Stimulated activated naive CD8-positive, alpha-beta T cell treated with anti-CD3 and anti-CD28 coated beads, Interleukin-15, amount 100 ng/mL, for 72 hours (primary cell): ENCODE results near the gene XXYLT1.

Experiments
- ATAC-seq: fragments of 150-1000 bp; cut with Tn5 transposase; 2 replicates; pipeline ENCODE4 v1.10.0; 2021; ENCODE audit warnings: mild to moderate bottlenecking, moderate library complexity
- DNase-seq, 2 donors: peaks; one replicate each; pipeline ENCODE4 v3.0.0; 2021 to 2022
- H3K27ac Mint-ChIP-seq, 2 donors: one replicate each; pipeline ENCODE4 v1.8.0; 2022; ENCODE audit warnings: mild to moderate bottlenecking in 2 of 2, mixed read lengths in 2 of 2, moderate library complexity in 2 of 2
- H3K27me3 Mint-ChIP-seq: one replicate; pipeline ENCODE4 v1.8.0; 2022; ENCODE audit warnings: mixed read lengths
- H3K4me1 Mint-ChIP-seq: one replicate; pipeline ENCODE4 v1.8.0; 2022; ENCODE audit warnings: mild to moderate bottlenecking, mixed read lengths
- H3K4me3 Mint-ChIP-seq, 2 donors: one replicate each; pipeline ENCODE4 v1.8.0; 2022; ENCODE audit warnings: mild to moderate bottlenecking in 2 of 2, mixed read lengths in 2 of 2, moderate library complexity in 1 of 2
- H3K9me3 Mint-ChIP-seq, 2 donors: one replicate each; pipeline ENCODE4 v1.8.0; 2022; ENCODE audit warnings: mixed read lengths in 2 of 2

The XXYLT1 gene

DNA sequence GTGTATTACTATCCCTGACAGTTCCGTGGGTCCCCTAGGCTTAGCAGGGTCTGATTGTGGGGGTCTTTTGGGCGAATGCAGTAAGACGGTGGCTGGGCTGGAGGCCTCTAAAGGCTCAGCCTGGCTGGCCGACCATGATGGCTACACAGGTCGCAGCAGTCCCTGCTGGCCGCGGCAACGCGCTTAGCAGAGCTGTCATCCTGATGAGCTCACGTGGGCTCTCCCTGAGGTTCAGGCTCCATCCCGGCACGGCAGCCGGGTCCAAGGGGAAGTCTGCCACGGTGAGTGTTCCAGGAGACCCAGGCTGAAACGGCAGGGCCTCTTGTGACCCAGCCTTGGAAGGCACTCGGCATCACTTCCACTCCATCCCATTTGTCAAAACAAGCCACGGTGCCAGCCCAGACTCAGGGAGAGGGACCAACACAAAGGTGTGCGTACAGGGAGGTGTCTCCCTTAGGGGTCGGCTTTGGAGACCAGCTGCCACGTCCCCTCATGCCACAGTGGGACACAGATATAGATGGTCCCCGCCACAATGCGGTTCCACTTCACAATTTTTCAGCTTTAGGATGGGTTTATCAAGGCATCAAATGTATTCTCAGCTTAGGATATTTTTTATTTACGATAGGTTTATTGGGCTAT lies 101.8 kb downstream of the XXYLT1 start:
- H3K4me1 Mint-ChIP-seq, result peaks cover 25% of the 10 kb centered on the region
- no peaks in the 10 kb centered on the region for H3K9me3 Mint-ChIP-seq
- ATAC-seq, result no peak
- DNase-seq, result no peak
- H3K27ac Mint-ChIP-seq, result no peak overlapping the region
- H3K27me3 Mint-ChIP-seq, result no peaks in the 10 kb centered on the region
- no peak overlapping the region for H3K4me3 Mint-ChIP-seq

DNA sequence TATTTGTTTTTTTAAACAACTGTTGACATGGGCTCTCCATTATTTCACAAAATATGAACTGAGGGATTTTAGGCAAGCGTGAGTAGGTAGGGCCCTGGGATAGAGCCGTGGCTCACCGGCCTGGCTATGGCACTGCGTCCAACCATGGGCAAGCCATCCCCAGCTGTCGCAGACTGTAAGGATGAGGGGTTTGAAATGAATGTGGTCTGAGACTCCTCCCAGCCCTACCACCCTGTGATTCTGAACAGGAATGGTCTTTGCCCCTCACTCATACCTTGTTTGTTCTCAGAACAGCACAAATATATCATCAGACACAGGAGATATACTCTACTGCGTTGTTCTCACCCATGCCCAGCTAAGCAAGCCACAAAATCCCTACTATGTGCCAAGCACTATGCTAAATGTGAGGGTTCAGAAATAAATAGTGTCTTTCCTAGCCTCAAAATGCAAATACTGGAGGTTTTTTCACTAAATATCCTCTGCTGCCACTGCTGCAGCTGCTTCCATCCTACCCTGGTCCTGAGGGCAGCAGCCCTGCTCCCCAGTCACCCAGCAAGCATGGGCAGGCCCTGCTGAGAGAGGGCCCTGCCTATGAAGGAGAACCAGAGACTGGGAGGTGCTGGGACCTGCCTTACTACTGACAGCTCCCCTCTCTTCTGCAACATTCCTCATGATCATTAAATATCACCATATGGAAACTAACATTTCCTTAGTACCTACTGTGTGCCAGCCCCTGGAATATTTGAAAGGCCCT lies 102.8 kb downstream of the XXYLT1 start:
- DNase-seq (no peak), ATAC-seq (no peak)
- H3K4me1 Mint-ChIP-seq, result peaks cover 35% of the 10 kb centered on the region
- no peaks in the 10 kb centered on the region for H3K9me3 Mint-ChIP-seq
- H3K4me3 Mint-ChIP-seq, result no peak overlapping the region
- H3K27me3 Mint-ChIP-seq, result no peaks in the 10 kb centered on the region
- H3K27ac Mint-ChIP-seq, result peak overlapping the region; percentile 50 to 61

DNA sequence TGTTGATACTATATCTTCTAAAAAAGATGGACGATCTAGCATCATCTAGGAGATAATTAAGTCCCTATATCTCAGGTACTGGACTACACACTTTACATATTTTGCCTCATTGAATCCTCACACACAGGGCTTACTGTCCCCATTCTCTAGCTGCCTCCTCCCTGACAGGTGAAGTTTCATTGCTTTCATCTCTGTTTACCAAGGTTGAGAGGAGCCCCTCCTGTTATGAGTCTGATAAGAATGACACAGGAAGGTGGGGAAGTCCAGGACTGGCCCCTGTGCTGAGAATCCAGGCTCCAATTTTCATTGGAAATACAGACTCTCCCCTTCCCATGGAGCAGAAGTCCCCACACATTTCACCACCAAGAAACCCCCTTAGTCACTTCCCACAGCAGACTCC lies 105.2 kb downstream of the XXYLT1 start:
- peak; percentile 68 for ATAC-seq
- peak overlapping the region; percentile 19 to 78 for H3K27ac Mint-ChIP-seq

DNA sequence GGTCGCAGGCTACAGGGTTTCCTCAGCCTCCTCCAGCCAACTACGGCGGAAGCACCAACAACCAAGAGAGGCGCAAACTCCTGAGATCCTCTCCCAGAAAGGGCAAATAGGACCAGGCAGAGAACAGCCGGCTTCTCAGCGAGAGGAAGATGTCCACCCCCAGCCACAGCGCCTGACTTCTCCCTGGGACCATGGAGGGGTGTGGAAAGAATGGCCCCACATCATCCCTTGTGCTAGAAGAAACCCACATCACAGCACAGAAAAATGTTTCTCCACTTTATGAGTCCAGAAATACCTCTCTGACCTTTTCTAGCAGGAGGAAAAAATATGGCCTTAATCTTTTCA lies 105.7 kb downstream of the XXYLT1 start:
- DNase-seq (no peak), ATAC-seq (no peak)
- Mint-ChIP-seq H3K4me3 (no peak overlapping the region), H3K27ac (peak overlapping the region in 1 of 2 donors; percentile 23), H3K4me1 (peaks cover 51% of the 10 kb centered on the region), H3K9me3 (no peaks in the 10 kb centered on the region), H3K27me3 (no peaks in the 10 kb centered on the region)

More for the DNA sequence above, 105.2 kb downstream of the XXYLT1 start:
- DNase-seq, result no peak
- Mint-ChIP-seq H3K4me1 (peaks cover 51% of the 10 kb centered on the region), H3K9me3 (no peaks in the 10 kb centered on the region), H3K27me3 (no peaks in the 10 kb centered on the region), H3K4me3 (peak overlapping the region; percentile 33 to 45)

DNA sequence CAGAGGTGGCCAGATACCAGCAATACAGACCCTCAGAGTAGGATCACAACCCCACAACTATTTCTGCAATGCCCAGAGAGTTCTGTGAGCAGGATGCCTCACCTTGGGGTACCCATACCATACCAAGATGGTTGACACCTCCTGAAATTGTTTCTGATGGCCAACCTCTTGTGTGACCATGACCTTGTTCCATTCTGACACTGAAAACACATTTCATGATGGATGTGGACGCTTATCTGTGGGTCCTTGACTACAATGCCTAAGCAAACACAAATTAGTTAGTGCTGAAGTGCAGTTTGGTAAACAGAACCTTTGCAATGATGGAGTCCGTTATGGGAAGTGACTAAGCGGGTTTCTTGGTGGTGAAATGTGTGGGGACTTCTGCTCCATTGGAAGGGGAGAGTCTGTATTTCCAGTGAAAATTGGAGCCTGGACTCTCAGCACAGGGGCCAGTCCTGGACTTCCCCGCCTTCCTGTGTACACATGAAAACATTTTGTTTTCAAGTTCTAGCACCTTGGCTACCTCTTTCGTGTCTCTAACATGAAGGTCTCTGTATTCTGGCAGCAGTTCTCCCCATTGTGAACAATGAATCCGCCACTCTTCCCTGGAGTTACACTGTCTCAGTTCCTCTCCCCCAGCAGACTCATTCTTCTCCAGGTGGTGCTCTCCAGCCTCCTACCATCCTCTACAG lies 106.2 kb downstream of the XXYLT1 start:
- ATAC-seq, result no peak
- Mint-ChIP-seq H3K27ac (peak overlapping the region in 1 of 2 donors; percentile 23), H3K27me3 (no peaks in the 10 kb centered on the region)

DNA sequence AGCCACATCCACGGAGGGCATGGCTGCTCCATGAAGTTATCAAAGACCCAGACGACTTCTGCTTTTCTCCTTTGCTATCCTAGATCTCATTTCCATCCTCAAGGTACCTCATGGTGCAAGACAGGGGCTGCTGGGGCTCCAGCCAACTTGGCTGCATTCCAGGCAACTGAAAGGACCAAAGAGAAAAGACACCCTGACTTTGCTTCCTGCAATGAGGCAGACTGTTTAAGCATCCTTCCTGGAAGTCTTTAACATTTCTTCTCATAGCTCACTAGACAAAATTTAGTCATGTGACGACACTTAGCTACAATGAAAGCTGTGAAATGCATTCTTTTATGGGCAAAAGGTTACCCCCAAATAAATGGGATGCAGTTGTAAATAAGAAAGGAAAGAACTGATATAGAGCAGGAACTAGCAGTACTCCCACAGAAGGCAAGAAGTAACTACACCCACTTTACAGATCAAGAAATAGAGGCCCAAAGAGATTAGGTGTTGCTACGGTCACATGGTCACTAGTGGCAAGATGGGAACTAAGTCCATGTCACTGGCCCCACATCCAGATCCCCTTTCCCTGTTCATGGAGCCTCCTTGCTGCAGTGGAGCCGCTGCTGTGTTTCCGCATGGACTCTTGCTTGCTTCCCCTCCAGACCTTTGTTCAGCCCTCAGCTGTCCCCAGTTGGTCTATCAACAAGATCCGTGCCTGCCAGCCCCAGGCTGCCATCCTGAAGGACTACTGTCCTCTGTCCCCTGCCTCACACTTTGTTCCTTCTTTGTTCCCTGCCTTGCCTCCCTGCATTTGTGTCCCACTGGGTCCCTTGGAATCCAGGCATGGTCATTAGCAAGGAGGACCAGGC lies 107.0 kb downstream of the XXYLT1 start:
- Mint-ChIP-seq H3K9me3 (no peaks in the 10 kb centered on the region), H3K27me3 (no peaks in the 10 kb centered on the region), H3K27ac (peak overlapping the region; percentile 55 to 68), H3K4me1 (peaks cover 57% of the 10 kb centered on the region), H3K4me3 (no peak overlapping the region)
- DNase-seq, result no peak
- ATAC-seq, result no peak

More for the DNA sequence above, 106.2 kb downstream of the XXYLT1 start:
- DNase-seq, result no peak
- H3K9me3 Mint-ChIP-seq, result no peaks in the 10 kb centered on the region
- H3K4me1 Mint-ChIP-seq, result peaks cover 56% of the 10 kb centered on the region
- no peak overlapping the region for H3K4me3 Mint-ChIP-seq

DNA sequence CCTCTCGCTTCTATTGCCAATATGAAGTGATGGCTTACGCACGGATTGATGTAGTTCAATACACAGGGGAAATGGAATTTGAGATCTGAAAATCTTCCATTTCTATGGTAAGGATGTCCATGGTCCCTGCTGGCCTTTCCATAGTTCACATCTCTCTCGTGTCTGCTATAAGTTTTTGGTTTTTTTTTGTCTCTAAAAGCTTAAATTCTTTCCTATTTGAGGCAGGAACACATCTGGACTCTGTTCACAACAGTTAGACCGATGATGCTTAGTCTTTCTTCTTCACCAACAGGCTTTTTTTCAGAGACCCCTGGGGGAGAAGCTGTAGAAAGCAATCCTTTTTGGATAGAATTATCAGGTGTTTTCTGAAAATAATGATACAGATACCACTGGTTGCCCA lies 108.1 kb downstream of the XXYLT1 start:
- no peak for ATAC-seq
- no peak for DNase-seq
- Mint-ChIP-seq H3K4me1 (peaks cover 61% of the 10 kb centered on the region), H3K4me3 (no peak overlapping the region), H3K27me3 (no peaks in the 10 kb centered on the region), H3K27ac (peak overlapping the region in 1 of 2 donors; percentile 82), H3K9me3 (no peaks in the 10 kb centered on the region)

DNA sequence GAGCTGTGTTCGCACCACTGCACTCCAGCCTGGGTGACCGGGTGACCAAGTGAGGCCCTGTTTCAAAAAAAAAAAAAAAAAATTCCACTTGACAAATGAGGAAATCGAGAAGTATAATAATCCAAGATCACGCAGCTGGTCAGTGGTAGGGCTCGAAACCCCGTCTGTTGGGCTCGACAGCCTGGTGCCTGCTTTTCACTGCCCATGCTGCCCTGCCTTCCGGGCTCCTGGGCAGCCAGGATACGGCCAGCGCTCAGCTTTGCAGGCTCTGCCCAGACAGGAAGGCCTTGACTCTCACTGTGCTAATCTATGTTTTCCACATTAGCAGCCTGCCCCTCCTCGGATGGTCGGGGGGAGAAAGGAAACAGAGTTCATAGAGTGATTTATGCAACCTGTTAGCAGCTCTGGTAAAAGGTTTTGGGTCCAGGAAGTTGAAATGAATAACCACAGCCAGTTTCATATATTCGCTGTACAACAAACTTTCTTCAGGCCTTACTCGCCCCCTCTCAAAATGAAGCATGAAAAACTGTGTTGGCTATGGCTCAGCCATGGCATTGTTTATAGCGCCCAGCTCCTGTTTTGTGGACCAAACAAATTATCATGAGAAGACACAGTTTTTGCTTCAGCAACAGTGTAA lies 108.8 kb downstream of the XXYLT1 start:
- Mint-ChIP-seq H3K9me3 (no peaks in the 10 kb centered on the region), H3K4me1 (peaks cover 67% of the 10 kb centered on the region), H3K27ac (peak overlapping the region; percentile 91 to 96), H3K27me3 (no peaks in the 10 kb centered on the region), H3K4me3 (peak overlapping the region; percentile 47 to 53)
- ATAC-seq (peak; percentile 89), DNase-seq (peak; percentile 38 to 55)

DNA sequence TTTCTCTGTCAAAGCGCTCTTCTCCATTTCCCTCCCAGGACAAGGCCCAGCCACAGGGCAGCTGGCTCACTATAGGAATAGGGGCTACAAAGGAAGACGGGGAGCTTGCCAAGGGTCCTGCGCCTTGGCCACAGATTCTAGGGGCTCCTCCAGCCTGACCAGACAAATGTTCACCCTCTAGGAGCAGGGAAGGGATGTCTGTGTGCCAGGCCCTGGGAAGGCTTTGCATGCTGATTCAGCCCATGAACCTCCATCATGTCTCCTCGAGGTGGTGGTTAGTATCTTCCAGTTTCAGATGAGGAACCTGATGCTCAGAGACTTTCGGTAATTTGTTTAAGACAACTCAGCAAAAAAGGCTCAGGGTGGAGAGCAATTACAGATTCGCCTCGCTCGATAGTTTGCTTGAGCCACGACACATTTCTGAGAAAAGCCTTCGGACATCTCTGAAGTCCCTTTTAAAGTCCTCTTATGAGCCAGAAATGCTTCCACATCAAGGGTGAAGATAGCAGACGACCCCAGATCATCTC lies 110.0 kb downstream of the XXYLT1 start:
- DNase-seq (no peak), ATAC-seq (no peak)
- Mint-ChIP-seq H3K27ac (peak overlapping the region in 1 of 2 donors; percentile 7), H3K4me3 (no peak overlapping the region), H3K4me1 (peaks cover 63% of the 10 kb centered on the region), H3K27me3 (no peaks in the 10 kb centered on the region), H3K9me3 (no peaks in the 10 kb centered on the region)

DNA sequence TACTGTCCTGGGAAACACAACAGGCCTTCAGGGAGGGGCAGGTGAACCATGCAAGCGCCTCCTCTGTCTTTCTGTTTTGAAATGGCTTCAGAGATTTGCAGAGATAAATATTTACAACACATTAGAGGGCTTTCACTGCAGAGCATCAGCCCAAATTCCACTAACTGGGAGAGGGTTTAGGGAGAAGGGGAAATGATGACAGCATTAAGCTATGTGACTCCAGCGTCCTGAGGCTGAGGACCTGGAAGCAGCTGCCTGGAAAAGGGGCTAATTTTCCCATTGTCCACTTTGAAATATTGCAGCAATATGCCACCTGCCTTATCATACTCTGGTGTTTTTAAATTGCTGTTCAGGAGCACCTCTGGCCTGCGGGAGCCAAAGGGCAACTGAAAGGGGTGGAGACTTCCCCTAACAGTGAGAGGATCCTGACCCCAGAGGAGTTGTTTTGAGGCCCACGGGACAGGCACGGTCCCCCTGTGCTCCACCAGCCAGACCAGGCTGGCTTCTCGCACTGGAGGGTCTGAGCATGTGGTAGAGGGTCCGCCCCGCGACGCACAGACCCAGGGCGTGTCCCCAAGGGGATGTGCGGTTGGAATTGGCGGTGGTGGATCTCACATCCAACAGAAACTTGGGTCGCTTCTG lies 110.6 kb downstream of the XXYLT1 start:
- Mint-ChIP-seq H3K4me1 (peaks cover 63% of the 10 kb centered on the region), H3K27ac (peak overlapping the region in 1 of 2 donors; percentile 2), H3K4me3 (no peak overlapping the region), H3K27me3 (no peaks in the 10 kb centered on the region), H3K9me3 (no peaks in the 10 kb centered on the region)
- DNase-seq, result no peak
- ATAC-seq, result no peak

DNA sequence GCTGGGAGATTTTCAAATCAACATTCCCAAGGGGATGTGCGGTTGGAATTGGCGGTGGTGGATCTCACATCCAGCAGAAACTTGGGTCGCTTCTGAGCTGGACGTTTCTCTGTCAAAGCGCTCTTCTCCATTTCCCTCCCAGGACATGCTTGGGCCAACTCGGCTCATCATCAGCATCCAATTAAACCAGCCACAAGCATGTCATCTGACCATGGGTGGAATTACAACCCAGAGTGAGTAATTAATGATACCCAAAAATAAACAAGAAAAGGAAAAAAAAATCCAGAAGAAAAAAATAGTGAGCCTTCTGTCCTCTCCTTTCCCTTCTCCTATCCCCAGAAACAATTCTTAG lies 111.2 kb downstream of the XXYLT1 start:
- Mint-ChIP-seq H3K27me3 (no peaks in the 10 kb centered on the region), H3K9me3 (no peaks in the 10 kb centered on the region), H3K4me3 (no peak overlapping the region), H3K4me1 (peaks cover 63% of the 10 kb centered on the region), H3K27ac (peak overlapping the region in 1 of 2 donors; percentile 2)
- ATAC-seq, result no peak
- DNase-seq, result no peak

DNA sequence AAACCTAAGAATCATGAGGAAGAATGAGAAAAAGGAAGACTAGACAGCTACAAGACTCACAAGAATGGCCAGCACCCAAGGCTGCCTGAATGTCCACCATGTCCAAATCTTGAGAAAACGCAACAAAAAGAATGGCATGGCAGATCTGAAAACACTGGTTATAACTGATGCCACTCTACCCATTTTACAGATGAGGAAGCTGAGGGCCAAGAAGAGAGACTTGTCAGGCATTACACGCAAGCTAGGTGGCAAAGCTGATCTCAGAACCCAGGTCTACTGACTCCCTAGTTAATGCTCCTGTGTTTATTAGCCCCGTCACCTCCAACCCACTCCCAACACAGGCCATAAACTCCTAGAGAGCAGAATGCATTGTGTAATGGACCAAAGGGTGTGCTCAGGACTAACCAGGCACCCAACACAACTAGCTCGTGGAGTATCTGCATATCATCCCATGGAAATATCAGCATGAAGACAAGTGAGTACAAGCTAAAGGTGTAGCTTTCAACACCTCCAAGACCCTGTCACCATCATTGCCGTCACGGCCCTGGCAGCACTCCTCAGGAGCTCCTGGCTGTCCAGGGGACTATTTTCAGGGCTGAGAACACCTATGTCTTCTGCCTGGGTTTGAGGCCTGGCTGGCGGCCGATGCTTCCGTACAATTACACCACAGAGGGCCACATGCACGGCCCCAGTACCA lies 111.7 kb downstream of the XXYLT1 start:
- Mint-ChIP-seq H3K9me3 (no peaks in the 10 kb centered on the region), H3K27ac (no peak overlapping the region), H3K4me3 (no peak overlapping the region), H3K27me3 (no peaks in the 10 kb centered on the region), H3K4me1 (peaks cover 63% of the 10 kb centered on the region)
- no peak for ATAC-seq
- no peak for DNase-seq

DNA sequence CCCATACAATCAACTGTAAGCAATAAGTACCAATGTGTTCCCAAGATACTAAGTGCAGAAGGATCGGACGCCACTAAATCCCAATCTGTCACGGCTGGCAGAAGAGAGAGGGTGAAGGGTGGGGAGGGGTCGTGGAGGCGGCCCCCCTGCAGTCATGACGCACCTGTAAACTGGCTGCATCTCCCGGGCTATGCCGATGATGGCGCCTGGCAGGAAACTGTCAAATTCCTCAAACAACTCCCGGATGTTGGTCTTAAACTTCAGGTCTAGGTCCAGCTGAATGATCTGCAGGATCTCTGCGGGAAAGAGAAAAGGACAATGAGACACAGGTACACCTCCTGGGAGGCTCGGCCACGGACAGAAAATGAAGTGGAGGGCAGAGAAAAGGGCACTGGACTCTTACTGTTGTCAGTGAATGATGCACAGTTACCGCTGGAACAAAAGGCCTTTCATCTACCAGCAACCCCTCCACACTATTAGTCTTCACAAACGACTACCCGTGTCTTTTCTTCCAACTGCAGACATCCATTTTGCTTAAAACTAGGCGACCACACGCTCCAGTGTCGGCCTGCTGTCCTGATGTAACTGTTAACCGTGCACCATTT lies 114.6 kb downstream of the XXYLT1 start:
- no peak overlapping the region for H3K27ac Mint-ChIP-seq
- ATAC-seq (no peak), DNase-seq (no peak)
- H3K27me3 Mint-ChIP-seq, result no peaks in the 10 kb centered on the region
- no peak overlapping the region for H3K4me3 Mint-ChIP-seq
- H3K9me3 Mint-ChIP-seq, result no peaks in the 10 kb centered on the region
- peaks cover 44% of the 10 kb centered on the region for H3K4me1 Mint-ChIP-seq
